NCI-H82 treated with DMSO at 0.1 percent for 48 hours (cell line): ENCODE data around the gene SYF2.
A peak's percentile ranks its signal among the peaks of the same experiment; 100 is the strongest.
"Not testable (repeated sequence)": the region's sequence is repeated elsewhere in the genome, so short reads cannot be mapped to it uniquely, and the experiment has no call there.

ENCODE experiments used
- DNase-seq: peaks from one replicate; lab custom pipeline; 2025; ENCODE audit not compliant: unreplicated experiment; lab: John Stamatoyannopoulos, UW

SYF2 gene

DNA sequence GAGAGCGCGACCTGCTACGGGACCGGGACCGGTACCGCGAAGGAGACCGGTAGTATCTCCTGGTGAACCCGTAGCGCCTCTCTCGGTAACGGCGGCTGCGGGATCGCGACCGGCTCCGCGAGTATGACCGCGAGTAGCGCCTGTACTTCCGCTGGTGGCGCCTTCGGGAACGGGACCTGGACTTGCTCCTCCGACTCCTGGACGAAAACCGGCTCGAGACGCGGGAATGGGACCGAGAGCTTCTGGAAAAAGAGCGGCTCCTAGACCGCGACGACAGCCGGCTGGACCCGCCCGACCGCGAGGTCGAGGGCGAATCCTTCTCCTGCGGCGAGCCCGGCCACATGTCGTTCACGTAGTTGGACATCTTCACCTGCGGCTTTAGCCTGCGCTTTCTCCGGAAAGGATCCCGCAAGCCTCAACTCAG is 14.3 kb upstream of the SYF2 start:
- DNase-seq = no peak

DNA sequence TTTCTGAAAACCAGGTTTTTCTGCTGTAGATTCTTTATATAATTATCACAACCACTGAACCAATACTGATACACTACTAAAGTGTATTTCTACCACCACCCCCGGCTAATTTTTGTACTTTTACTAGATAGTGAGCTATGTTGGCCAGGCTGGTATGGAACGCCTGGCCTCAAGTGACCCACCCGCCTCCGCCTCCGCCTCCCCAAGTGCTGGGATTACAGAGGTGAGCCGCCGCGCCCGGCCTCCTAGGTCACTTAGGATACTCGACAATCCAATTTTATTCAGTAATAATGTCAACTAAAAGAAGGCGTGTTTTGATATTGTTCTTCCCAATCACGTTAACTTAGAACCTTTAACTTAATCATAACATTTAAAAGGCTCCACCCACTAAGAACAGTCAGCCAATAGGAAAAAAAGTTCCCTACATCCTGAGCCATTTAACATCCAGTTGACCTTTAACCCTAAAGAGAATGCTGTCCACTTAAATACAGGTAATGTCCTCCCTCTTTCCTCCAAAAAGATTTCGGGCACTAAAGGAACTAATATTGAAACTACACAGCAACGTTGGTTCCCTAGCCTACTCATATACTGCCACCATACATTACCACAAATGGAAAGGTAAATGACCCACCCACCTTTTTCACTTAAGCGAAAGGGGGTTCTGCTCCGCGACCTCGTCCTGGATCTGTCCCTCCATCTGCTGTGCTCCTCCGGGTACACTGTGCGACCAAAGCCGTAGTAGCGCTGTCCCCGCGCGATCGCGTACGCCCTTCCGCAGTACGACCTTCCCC is 13.7 kb upstream of the SYF2 start:
- DNase-seq = peak; percentile 19

DNA sequence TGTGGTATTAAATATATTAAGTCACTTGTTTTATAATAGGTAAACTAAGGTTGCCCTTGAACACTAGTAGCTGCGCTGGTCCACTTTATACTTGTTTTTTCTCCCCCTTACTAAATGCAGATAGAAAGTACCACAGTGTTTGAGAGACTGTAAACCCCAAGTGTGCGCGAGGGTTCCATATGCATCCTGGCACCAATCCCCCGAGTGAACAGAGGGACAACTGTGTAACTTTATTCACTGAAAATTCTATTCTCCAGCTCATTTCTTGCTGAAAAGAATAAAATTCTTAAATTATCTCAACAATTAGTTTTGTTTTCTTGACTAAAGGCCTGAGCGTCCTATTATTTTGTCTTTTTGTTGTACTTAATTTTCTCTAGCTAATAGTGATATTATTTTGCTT is 13.1 kb upstream of the SYF2 start:
- DNase-seq = no peak

DNA sequence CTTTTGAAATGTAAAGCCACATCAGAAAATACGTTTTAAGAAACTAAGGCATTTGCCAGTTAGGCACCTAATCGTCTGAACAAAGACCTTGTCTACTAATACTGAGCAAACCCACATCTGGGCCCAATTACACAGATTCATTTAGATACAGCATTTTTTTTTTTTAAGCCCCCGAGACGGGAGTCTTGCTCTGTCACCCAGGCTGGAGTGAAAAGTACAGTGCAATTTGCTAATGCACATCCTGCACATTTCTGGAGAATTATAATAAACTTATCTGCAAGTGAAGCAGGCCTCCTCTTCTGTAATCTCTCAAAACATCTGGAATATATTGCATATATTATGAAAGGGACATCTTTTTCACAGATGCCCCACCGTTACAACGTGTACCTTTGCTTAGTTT is 11.6 kb upstream of the SYF2 start:
- DNase-seq = no peak

DNA sequence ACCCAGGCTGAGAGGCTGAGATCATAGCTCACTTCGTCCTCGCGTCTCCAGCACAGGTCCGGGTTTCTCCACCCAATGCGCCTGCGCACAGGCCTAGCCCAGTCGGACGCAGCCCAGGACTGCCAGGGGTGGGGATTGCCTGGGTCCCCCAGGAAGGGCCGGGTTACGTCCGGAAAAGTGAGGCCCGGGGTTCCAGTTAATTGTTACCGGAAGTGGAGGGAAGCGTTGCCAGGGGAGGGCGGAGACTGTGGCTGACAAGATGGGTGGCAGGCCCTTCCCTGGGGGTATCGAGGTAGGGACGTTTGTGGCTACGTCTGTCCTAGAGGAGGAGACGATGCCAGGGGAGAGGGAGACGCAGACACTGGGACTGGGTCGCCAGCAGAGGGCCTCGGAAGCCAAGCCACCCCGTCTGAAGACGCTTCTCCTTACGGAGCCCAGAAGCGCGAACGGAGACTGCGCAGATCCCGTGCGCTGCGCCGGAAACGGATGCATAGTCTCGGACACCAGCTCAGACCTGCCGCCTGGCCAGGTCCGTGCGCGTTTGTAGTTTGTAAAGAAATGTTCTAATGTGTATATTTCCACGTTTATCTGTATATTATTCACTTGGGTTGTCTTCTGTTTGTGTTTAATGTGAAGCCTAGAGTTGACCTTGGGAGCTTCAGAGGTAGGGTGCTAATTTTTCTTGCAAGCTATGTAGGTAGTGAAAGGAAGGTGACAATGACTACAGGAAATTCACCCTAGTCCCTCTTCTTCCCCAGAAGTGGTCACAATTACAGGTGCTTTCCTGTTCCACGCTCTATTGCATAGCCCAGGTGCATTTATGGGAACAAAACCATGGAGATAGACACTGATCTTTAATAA is 7.6 kb upstream of the SYF2 start:
- DNase-seq = peak; percentile 84

DNA sequence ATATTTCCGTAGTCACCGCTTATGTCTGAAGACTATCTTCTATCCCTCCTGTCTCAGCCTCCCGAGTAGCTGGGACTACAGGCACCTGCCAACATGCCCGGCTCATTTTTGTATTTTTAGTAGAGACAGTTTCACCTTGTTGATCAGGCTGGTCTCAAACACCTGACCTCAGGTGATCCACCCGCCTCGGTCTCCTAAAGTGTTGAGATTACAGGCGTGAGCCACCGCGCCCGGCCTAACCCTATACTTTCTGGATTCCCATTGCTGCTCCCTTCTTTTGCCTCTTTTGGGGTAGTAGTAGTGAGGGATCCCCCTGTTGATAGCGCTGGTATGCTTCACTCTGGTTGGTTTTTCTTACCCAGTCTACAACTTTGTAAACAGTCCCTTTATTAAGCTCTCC is 5.7 kb upstream of the SYF2 start:
- DNase-seq = no peak

DNA sequence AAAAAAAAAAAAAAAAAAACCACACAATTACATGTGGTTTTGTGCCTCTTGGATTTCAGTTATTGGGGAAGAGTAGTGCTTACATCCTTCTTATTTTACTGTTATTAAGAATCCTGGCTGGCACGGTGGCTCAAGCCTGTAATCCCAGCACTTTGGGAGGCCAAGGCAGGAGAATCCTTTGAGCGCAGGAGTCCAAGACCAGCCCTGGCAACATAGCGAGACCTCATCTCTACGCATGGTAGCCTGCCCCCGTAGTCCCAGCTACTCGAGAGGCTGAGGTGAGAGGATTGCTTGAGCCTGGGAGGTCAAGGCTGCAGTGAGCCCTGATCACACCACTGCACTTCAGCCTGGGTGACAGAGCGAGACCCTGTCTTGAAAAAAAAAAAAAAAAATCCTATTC is 4.0 kb upstream of the SYF2 start:
- DNase-seq = not testable (repeated sequence)

DNA sequence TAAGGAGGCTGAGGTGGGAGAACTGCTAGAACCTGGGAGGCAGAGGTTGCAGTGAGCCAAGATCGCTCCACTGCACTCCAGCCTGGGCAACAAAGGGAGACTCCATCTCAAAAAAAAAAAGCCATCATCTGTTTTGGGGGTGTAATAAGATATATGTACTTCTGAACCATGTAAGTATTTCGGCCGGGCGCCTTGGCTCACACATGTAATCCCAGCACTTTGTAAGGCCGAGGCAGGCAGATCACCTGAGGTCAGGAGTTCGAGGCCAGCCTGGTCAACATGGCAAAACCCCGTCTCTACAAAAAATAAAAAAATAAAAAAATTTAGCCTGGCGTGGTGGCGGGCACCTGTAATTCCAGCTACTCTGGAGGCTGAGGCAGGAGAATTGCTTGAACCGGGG is 3.1 kb upstream of the SYF2 start:
- not testable (repeated sequence) for DNase-seq

DNA sequence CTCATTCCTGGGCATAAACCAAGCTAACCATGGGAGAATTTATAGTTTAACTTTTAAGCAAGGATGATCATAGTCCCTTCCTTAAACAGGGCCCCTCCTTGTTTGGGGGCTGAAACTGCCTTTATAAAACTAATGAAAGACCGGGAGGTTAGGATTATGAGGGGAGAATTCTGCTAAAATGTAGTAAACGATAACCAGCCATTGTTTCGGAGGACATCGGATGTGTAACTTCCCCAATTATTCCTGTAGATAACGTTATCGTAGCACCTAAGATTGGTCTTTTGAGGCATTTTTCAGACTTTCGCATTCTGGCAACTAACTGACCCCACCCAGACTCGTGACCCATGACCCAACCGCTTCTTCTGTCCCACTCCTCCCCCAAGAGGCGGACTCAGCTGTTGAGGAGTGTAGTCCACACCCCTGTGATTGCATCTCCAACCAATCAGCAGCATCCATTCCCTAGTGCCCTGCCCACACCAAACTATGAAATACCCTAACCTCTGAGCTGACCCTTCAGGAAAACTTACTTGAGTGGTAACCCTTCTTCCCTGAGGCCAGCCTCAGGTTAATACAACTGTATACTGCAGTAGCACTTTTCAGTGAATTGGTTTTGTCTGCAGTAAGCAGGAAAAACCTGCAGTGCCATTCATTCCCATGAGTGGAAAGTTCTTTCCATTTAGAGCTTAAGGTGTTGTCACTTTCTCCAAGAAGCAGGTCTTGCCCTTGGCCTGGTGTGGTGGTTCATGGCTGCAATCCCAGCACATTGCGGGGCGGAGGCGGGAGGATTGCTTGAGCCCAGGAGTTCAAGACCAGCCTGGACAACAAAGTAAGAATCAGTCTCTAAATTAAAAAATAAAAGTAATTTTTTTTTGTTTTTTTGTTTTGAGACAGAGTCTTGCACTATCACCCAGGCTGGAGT is 823 bp upstream of the SYF2 start:
- peak; percentile 26 for DNase-seq

DNA sequence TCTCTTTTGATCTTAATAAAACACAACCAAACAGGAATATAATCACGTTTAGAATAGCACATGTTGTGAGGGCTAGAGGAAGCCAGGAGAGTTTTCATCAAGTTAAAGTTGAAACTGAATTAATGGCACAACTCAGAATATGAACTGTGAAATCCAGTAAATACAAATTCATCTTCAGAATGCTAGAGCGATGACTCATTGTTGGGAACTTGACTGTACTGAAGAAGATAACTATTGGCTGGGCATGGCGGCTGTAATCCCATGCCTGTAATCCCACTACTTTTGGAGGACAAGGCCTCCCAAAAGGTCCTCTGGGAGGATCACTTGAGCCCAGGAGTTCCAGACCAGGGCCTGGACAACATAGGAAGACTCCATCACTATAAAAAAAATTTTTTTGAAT is 8.8 kb downstream of the SYF2 start:
- no peak for DNase-seq

DNA sequence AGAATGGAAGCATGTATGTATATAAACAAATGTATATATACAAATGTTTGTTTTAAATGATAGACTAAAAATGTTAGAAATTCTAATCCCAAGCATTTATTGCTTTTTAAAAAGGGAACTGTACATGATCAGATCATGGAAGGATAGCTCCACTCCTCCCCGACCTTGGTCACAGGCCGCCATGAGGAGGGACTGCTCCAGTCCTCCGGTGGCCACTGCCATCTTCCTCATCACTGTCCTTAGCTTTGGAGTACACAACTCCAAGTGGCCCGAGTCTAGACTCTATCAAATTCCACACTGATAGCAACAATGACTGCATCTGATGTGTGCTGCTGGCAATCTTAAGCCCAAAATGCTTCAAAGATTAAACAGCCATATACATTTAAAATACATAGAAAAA is 9.7 kb downstream of the SYF2 start:
- no peak for DNase-seq

DNA sequence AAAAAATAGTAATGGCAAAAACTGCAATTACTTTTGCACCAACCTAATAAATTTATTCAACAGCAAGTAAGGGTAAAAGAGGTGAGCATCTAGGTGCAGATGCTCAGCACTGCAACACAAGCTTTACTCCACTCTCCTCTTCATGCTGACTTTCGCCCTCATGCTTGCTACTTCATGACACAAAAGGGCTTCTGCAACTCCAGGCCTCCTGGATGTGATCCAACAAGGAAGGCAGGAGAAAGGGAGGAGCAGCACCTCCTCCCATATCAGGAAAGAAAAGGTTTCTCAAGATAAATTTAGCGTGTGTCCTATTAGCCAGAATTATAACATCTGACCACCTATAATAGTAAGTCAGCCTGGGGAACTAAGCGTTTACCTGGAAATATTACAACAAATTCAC is 11.6 kb downstream of the SYF2 start:
- DNase-seq = no peak

DNA sequence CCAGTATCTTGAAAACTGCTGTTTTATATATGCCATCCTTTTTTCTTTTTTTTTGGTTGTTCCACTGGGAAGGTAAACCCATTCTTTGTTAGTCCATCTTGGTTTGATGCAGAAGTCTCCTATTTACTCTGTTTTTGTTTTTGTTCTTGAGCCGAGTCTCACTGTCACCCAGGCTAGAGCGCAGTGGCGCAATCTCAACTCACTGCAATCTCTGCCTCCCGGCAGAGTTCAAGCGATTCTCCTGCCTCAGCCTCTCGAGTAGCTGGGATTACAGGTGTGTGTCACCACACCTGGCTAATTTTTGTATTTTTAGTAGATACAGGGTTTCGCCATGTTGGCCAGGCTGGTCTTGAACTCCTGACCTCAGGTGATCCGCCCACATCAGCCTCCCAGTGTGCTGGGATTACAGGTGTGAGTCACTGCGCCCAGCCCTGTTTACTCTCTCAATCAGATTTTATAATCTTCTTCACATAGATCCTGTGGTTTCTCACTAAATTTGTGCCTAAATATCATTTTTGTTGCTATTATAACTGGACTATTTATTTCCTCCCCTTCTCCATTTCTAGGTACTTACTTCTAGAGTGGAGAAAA is 12.5 kb downstream of the SYF2 start:
- no peak for DNase-seq

DNA sequence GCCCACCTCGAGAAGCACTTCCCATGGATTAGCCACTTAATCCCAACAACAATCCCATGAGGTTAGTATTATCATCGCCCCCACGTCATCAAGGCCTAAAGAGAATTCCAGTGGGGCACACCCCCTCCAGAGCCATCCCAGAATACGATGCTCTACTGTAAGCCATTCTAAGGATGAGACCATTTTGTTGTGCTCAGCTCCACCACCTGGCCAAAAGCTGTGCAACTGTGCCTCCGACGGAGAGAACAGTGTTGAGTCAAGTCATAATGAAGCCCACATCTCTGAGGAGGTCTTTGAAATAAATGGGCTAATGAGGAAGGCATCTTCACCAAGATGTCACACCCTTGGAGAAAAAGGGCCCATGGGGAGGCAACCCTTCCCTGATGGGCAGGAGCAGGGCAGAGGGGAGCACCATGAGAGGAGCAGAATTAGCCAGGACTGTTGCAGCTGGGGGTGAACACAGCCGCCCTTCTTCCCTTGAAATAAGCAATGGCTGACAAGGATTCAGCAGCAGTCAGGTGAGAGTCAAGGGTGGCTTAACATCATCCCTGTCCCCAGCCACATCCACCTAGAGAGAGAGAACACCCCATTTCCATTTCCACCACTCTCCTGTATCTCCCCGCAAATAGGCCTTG is 14.6 kb downstream of the SYF2 start:
- DNase-seq = no peak

DNA sequence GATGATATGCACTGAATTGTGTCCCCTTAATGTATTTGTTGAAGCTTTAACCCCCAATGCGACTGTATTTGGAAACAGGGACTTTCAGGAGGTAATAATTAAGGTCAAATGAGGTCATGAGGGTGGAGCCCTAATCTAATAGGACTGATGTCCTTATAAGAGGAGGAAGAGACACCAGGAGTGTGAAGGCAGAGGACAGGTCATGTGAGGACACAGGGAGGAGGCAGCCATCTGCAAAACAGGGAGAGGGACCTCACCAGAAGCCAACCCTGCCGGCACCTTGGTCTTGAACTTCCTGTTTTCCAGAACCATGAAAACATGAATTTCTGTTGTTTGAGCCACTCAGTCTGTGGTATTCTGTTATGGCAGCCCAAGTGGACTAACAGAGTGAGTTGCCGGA is 15.3 kb downstream of the SYF2 start:
- no peak for DNase-seq

DNA sequence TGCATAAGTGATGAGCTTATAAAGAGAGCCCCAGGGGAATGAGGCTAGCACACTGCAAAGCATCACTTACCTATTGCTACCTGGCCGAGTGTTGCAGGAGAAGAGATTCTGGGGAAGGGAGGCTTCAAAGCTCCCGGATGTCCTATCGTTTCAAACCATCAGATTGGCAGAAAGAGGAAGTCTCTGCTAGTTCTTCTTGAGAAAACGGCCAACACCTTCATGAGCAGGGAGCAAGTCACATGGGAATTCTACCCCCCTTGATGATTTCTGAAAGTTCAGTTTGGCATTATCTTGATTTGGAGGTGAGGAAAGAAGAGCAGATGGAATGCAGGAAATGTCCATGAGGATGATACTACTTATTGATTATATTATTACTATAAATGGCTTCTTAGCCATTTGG is 16.2 kb downstream of the SYF2 start:
- no peak for DNase-seq

DNA sequence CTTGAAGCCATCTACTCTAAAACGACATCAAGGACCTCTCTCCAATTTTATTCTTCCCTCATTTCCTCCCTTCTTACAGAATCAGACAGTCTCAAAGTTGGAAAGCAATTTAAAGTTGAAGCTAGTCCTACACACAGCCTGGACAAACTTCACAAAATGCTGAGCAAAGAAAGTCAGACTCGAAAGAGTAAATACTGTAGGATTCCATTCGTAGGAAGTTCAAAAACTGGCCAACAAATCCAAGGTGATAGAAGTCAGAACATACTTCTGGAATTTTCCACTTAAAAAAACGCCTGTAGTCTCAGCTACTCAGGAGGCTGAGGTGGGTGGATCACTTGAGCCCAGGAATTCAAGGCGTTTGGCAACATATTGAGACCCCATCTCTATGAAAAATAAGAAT is 19.6 kb downstream of the SYF2 start:
- no peak for DNase-seq

DNA sequence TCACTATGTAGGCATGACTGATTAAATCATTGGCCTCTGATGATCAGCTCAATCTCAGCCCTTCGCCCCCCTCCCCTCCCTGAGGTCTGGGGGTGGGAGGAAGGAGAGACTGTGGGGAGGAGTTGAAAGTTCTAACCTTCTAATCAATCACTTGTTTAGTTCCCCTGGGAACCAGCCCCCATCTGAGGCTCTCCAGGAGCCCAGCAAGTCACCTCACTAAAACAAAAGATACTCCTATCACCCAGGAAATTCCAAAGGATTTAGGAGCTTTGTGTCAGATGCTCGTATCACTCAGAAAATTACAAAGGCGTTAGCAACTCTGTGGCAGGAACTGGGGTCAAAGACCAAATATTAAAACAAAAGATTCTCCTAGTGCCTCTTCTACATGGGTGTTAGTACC is 21.6 kb downstream of the SYF2 start:
- DNase-seq = no peak

DNA sequence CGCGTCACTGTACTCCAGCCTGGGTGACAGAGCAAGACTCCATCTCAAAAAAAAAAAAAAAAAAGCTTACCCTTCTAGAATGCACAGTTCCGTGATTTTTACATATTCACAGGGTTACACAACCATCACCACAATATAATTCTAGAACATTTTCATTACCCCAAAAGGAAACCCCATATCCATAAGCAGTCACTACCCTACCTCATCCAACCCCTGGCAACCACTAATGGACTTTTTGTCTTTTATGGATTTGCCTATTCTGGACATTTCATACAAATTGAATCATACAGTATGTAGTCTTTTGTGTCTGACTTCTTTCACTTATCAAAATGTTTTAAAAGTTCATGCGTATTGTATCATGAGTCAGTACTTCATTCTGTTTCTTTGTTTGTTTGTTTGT is 22.8 kb downstream of the SYF2 start:
- DNase-seq = no peak

DNA sequence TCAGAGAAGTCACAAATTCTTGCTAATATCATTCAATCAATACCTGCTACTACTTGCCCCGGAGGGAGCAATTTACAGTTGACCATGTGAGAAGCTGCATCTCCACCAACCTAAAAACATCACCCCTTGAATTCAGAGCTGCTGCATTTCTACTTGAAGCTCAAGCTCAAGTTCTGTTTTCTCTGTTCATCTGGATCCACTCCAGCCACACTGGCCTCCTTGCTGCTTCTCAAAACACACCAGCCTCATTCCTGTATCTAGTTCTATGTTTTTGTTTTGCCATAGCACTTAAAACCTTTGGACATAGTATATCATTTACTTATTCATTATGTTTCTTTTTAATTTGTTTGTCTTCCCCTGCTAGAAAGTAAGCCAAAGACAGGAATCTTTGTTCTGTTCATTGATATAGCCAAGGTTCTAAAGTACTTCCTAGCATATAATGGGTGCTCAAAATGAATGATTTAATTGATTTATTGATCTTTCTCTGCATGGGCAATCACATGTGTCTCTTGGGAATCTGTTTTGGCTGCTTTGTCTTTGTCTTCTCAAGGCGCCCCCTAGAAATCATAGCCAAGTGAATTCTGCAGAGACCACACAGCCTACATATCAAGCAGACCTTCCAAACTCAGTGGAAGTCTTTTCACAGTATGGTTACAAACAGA is 23.6 kb downstream of the SYF2 start:
- no peak for DNase-seq
